HG03280 (cell line): ENCODE results near the gene TRIM69.
"Not testable (repeated sequence)": the region's sequence is repeated elsewhere in the genome, so short reads cannot be mapped to it uniquely, and the experiment has no call there.

Experiments used
- ATAC-seq: cut with Tn5 transposase; IDR thresholded peaks from one replicate; pipeline ENCODE4 v1.9.1; 2021; ENCODE audit warnings: mild to moderate bottlenecking, moderate library complexity; ENCODE audit not compliant: unreplicated experiment

TRIM69 gene

GRCh38 chr15:44715797-44716334 lies 20.5 kb upstream of the TRIM69 start:
- no peak for ATAC-seq

GRCh38 chr15:44716983-44717602 lies 19.2 kb upstream of the TRIM69 start:
- ATAC-seq, result no peak

- ATAC-seq, result no peak
Measured at GRCh38 chr15:44718180-44718926, 18.0 kb upstream of the TRIM69 start.

GRCh38 chr15:44718927-44719292 lies 17.4 kb upstream of the TRIM69 start:
- no peak for ATAC-seq

GRCh38 chr15:44719293-44719999 lies 16.9 kb upstream of the TRIM69 start:
- peak; percentile 43 for ATAC-seq

- ATAC-seq, result not testable (repeated sequence)
Measured at GRCh38 chr15:44720000-44720435, 16.3 kb upstream of the TRIM69 start.

GRCh38 chr15:44720460-44721176 lies 15.7 kb upstream of the TRIM69 start:
- no peak for ATAC-seq

GRCh38 chr15:44722011-44722410 lies 14.3 kb upstream of the TRIM69 start:
- no peak for ATAC-seq

GRCh38 chr15:44726136-44726535 lies 10.2 kb upstream of the TRIM69 start:
- no peak for ATAC-seq

- peak; percentile 35 for ATAC-seq
Measured at GRCh38 chr15:44726568-44727484, 9.5 kb upstream of the TRIM69 start.

GRCh38 chr15:44727485-44728231 lies 8.7 kb upstream of the TRIM69 start:
- no peak for ATAC-seq

- not testable (repeated sequence) for ATAC-seq
Measured at GRCh38 chr15:44728232-44728575, 8.1 kb upstream of the TRIM69 start.

- peak; percentile 79 for ATAC-seq
Measured at GRCh38 chr15:44728576-44729407, 7.5 kb upstream of the TRIM69 start.

GRCh38 chr15:44729408-44730127 lies 6.8 kb upstream of the TRIM69 start:
- ATAC-seq, result peak; percentile 2

GRCh38 chr15:44734839-44735481 lies 1.4 kb upstream of the TRIM69 start:
- ATAC-seq, result no peak

GRCh38 chr15:44735482-44736180 lies 697 bp upstream of the TRIM69 start:
- no peak for ATAC-seq
